ENCODE results near the gene PADI6.

PADI6 gene

GRCh38 chr1:17356387-17357026 is 15.5 kb upstream of the PADI6 start:
- no peaks in the 10 kb centered on the region for H3K4me1 ChIP-seq (ENCODE audit: control insufficient read depth in 5 of 5, insufficient read depth in 5 of 5, low read length in 5 of 5)
- no peak overlapping the region for H3K27ac ChIP-seq (ENCODE audit: low read depth, low read length)
- H3K4me3 ChIP-seq (ENCODE audit: low read depth in 1 of 5, low read length in 5 of 5) = no peak overlapping the region
- no peaks in the 10 kb centered on the region for H3K36me3 ChIP-seq (ENCODE audit: control insufficient read depth in 5 of 5, insufficient read depth in 5 of 5, low read length in 5 of 5)
- H3K9me3 ChIP-seq (ENCODE audit: control insufficient read depth in 5 of 5, low read length in 5 of 5) = no peaks in the 10 kb centered on the region
- peaks cover 4 to 26% (median 17%) of the 10 kb centered on the region in 5 donors for H3K27me3 ChIP-seq (ENCODE audit: control insufficient read depth in 5 of 5, insufficient read depth in 4 of 5, low read length in 5 of 5)
- H3K9ac ChIP-seq (ENCODE audit: low read length in 5 of 5) = no peak overlapping the region

- H3K9me3 ChIP-seq (ENCODE audit: control insufficient read depth in 5 of 5, low read length in 5 of 5) = no peaks in the 10 kb centered on the region
- peaks cover 0 to 12% (median 8%) of the 10 kb centered on the region in 5 donors for H3K27me3 ChIP-seq (ENCODE audit: control insufficient read depth in 5 of 5, insufficient read depth in 4 of 5, low read length in 5 of 5)
- no peak overlapping the region for H3K9ac ChIP-seq (ENCODE audit: low read length in 5 of 5)
- H3K36me3 ChIP-seq (ENCODE audit: control insufficient read depth in 5 of 5, insufficient read depth in 5 of 5, low read length in 5 of 5) = no peaks in the 10 kb centered on the region
- no peak overlapping the region for H3K27ac ChIP-seq (ENCODE audit: low read depth, low read length)
- no peak overlapping the region for H3K4me3 ChIP-seq (ENCODE audit: low read depth in 1 of 5, low read length in 5 of 5)
- no peaks in the 10 kb centered on the region for H3K4me1 ChIP-seq (ENCODE audit: control insufficient read depth in 5 of 5, insufficient read depth in 5 of 5, low read length in 5 of 5)
These were observed 13.4 kb upstream of the PADI6 start for GRCh38 chr1:17358557-17358956.

GRCh38 chr1:17359031-17359430 is 13.0 kb upstream of the PADI6 start:
- no peak overlapping the region for H3K27ac ChIP-seq (ENCODE audit: low read depth, low read length)
- peaks cover 0 to 13% (median 8%) of the 10 kb centered on the region in 5 donors for H3K27me3 ChIP-seq (ENCODE audit: control insufficient read depth in 5 of 5, insufficient read depth in 4 of 5, low read length in 5 of 5)
- no peaks in the 10 kb centered on the region for H3K4me1 ChIP-seq (ENCODE audit: control insufficient read depth in 5 of 5, insufficient read depth in 5 of 5, low read length in 5 of 5)
- no peaks in the 10 kb centered on the region for H3K9me3 ChIP-seq (ENCODE audit: control insufficient read depth in 5 of 5, low read length in 5 of 5)
- no peaks in the 10 kb centered on the region for H3K36me3 ChIP-seq (ENCODE audit: control insufficient read depth in 5 of 5, insufficient read depth in 5 of 5, low read length in 5 of 5)
- H3K9ac ChIP-seq (ENCODE audit: low read length in 5 of 5) = no peak overlapping the region
- no peak overlapping the region for H3K4me3 ChIP-seq (ENCODE audit: low read depth in 1 of 5, low read length in 5 of 5)

GRCh38 chr1:17359808-17360207 is 12.2 kb upstream of the PADI6 start:
- no peak overlapping the region for H3K27ac ChIP-seq (ENCODE audit: low read depth, low read length)

GRCh38 chr1:17360272-17360956 is 11.6 kb upstream of the PADI6 start:
- Histone ChIP-seq H3K27me3 (ENCODE audit: control insufficient read depth in 5 of 5, insufficient read depth in 4 of 5, low read length in 5 of 5) (peaks cover 1 to 13% (median 8%) of the 10 kb centered on the region in 5 donors), H3K9ac (ENCODE audit: low read length in 5 of 5) (no peak overlapping the region), H3K36me3 (ENCODE audit: control insufficient read depth in 5 of 5, insufficient read depth in 5 of 5, low read length in 5 of 5) (no peaks in the 10 kb centered on the region), H3K9me3 (ENCODE audit: control insufficient read depth in 5 of 5, low read length in 5 of 5) (peaks cover 0 to 4% (median 0%) of the 10 kb centered on the region in 5 donors), H3K27ac (ENCODE audit: low read depth, low read length) (no peak overlapping the region), H3K4me3 (ENCODE audit: low read depth in 1 of 5, low read length in 5 of 5) (no peak overlapping the region), H3K4me1 (ENCODE audit: control insufficient read depth in 5 of 5, insufficient read depth in 5 of 5, low read length in 5 of 5) (peaks cover 0 to 2% (median 0%) of the 10 kb centered on the region in 5 donors)

More at GRCh38 chr1:17359808-17360207, 12.2 kb upstream of the PADI6 start:
- no peak overlapping the region for H3K4me3 ChIP-seq (ENCODE audit: low read depth in 1 of 5, low read length in 5 of 5)
- no peaks in the 10 kb centered on the region for H3K4me1 ChIP-seq (ENCODE audit: control insufficient read depth in 5 of 5, insufficient read depth in 5 of 5, low read length in 5 of 5)
- no peaks in the 10 kb centered on the region for H3K36me3 ChIP-seq (ENCODE audit: control insufficient read depth in 5 of 5, insufficient read depth in 5 of 5, low read length in 5 of 5)
- no peak overlapping the region for H3K9ac ChIP-seq (ENCODE audit: low read length in 5 of 5)
- H3K27me3 ChIP-seq (ENCODE audit: control insufficient read depth in 5 of 5, insufficient read depth in 4 of 5, low read length in 5 of 5) = peaks cover 0 to 13% (median 8%) of the 10 kb centered on the region in 5 donors
- peaks cover 0 to 4% (median 0%) of the 10 kb centered on the region in 5 donors for H3K9me3 ChIP-seq (ENCODE audit: control insufficient read depth in 5 of 5, low read length in 5 of 5)

GRCh38 chr1:17361687-17362086 is 10.3 kb upstream of the PADI6 start:
- no peaks in the 10 kb centered on the region for H3K36me3 ChIP-seq (ENCODE audit: control insufficient read depth in 5 of 5, insufficient read depth in 5 of 5, low read length in 5 of 5)
- H3K4me1 ChIP-seq (ENCODE audit: control insufficient read depth in 5 of 5, insufficient read depth in 5 of 5, low read length in 5 of 5) = peaks cover 0 to 4% (median 0%) of the 10 kb centered on the region in 5 donors
- peaks cover 0 to 4% (median 0%) of the 10 kb centered on the region in 5 donors for H3K9me3 ChIP-seq (ENCODE audit: control insufficient read depth in 5 of 5, low read length in 5 of 5)
- peaks cover 0 to 11% (median 8%) of the 10 kb centered on the region in 5 donors for H3K27me3 ChIP-seq (ENCODE audit: control insufficient read depth in 5 of 5, insufficient read depth in 4 of 5, low read length in 5 of 5)
- no peak overlapping the region for H3K4me3 ChIP-seq (ENCODE audit: low read depth in 1 of 5, low read length in 5 of 5)
- no peak overlapping the region for H3K9ac ChIP-seq (ENCODE audit: low read length in 5 of 5)
- H3K27ac ChIP-seq (ENCODE audit: low read depth, low read length) = no peak overlapping the region

GRCh38 chr1:17363351-17363750 is 8.6 kb upstream of the PADI6 start:
- Histone ChIP-seq H3K4me3 (ENCODE audit: low read depth in 1 of 5, low read length in 5 of 5) (no peak overlapping the region), H3K27me3 (ENCODE audit: control insufficient read depth in 5 of 5, insufficient read depth in 4 of 5, low read length in 5 of 5) (peaks cover 6 to 16% (median 11%) of the 10 kb centered on the region in 5 donors), H3K4me1 (ENCODE audit: control insufficient read depth in 5 of 5, insufficient read depth in 5 of 5, low read length in 5 of 5) (peaks cover 0 to 4% (median 0%) of the 10 kb centered on the region in 5 donors), H3K36me3 (ENCODE audit: control insufficient read depth in 5 of 5, insufficient read depth in 5 of 5, low read length in 5 of 5) (no peaks in the 10 kb centered on the region), H3K9ac (ENCODE audit: low read length in 5 of 5) (no peak overlapping the region), H3K27ac (ENCODE audit: low read depth, low read length) (no peak overlapping the region), H3K9me3 (ENCODE audit: control insufficient read depth in 5 of 5, low read length in 5 of 5) (peaks cover 0 to 4% (median 0%) of the 10 kb centered on the region in 5 donors)

GRCh38 chr1:17363771-17364170 is 8.2 kb upstream of the PADI6 start:
- Histone ChIP-seq H3K27ac (ENCODE audit: low read depth, low read length) (no peak overlapping the region), H3K4me3 (ENCODE audit: low read depth in 1 of 5, low read length in 5 of 5) (no peak overlapping the region), H3K36me3 (ENCODE audit: control insufficient read depth in 5 of 5, insufficient read depth in 5 of 5, low read length in 5 of 5) (no peaks in the 10 kb centered on the region), H3K4me1 (ENCODE audit: control insufficient read depth in 5 of 5, insufficient read depth in 5 of 5, low read length in 5 of 5) (peaks cover 0 to 4% (median 0%) of the 10 kb centered on the region in 5 donors), H3K9me3 (ENCODE audit: control insufficient read depth in 5 of 5, low read length in 5 of 5) (peaks cover 0 to 4% (median 0%) of the 10 kb centered on the region in 5 donors), H3K27me3 (ENCODE audit: control insufficient read depth in 5 of 5, insufficient read depth in 4 of 5, low read length in 5 of 5) (peaks cover 6 to 16% (median 11%) of the 10 kb centered on the region in 5 donors), H3K9ac (ENCODE audit: low read length in 5 of 5) (no peak overlapping the region)

- H3K4me1 ChIP-seq (ENCODE audit: control insufficient read depth in 5 of 5, insufficient read depth in 5 of 5, low read length in 5 of 5) = peaks cover 0 to 4% (median 0%) of the 10 kb centered on the region in 5 donors
- H3K9me3 ChIP-seq (ENCODE audit: control insufficient read depth in 5 of 5, low read length in 5 of 5) = peaks cover 0 to 4% (median 0%) of the 10 kb centered on the region in 5 donors
These were observed 6.7 kb upstream of the PADI6 start for GRCh38 chr1:17365293-17365692.

GRCh38 chr1:17369466-17369865 is 2.5 kb upstream of the PADI6 start:
- Histone ChIP-seq H3K4me3 (ENCODE audit: low read depth in 1 of 5, low read length in 5 of 5) (no peak overlapping the region), H3K27ac (ENCODE audit: low read depth, low read length) (no peak overlapping the region), H3K36me3 (ENCODE audit: control insufficient read depth in 5 of 5, insufficient read depth in 5 of 5, low read length in 5 of 5) (no peaks in the 10 kb centered on the region), H3K9ac (ENCODE audit: low read length in 5 of 5) (no peak overlapping the region), H3K27me3 (ENCODE audit: control insufficient read depth in 5 of 5, insufficient read depth in 4 of 5, low read length in 5 of 5) (peaks cover 0 to 18% (median 16%) of the 10 kb centered on the region in 5 donors), H3K4me1 (ENCODE audit: control insufficient read depth in 5 of 5, insufficient read depth in 5 of 5, low read length in 5 of 5) (peaks cover 0 to 4% (median 0%) of the 10 kb centered on the region in 5 donors), H3K9me3 (ENCODE audit: control insufficient read depth in 5 of 5, low read length in 5 of 5) (peaks cover 0 to 2% (median 0%) of the 10 kb centered on the region in 5 donors)

More at GRCh38 chr1:17365293-17365692, 6.7 kb upstream of the PADI6 start:
- Histone ChIP-seq H3K4me3 (ENCODE audit: low read depth in 1 of 5, low read length in 5 of 5) (no peak overlapping the region), H3K27ac (ENCODE audit: low read depth, low read length) (no peak overlapping the region), H3K27me3 (ENCODE audit: control insufficient read depth in 5 of 5, insufficient read depth in 4 of 5, low read length in 5 of 5) (peaks cover 8 to 17% (median 12%) of the 10 kb centered on the region in 5 donors), H3K9ac (ENCODE audit: low read length in 5 of 5) (no peak overlapping the region), H3K36me3 (ENCODE audit: control insufficient read depth in 5 of 5, insufficient read depth in 5 of 5, low read length in 5 of 5) (no peaks in the 10 kb centered on the region)

Measured in subcutaneous abdominal adipose tissue (tissue), 5 donors.